Ectodermal cell (in vitro differentiated cells): Measurements from ENCODE around the gene WDR77.
A peak's percentile ranks its signal among the peaks of the same experiment; 100 is the strongest.

ENCODE experiments used
- H3K27ac ChIP-seq: 2 replicates; pipeline ENCODE4 v1.7.0; 2013; ENCODE audit warnings: mild to moderate bottlenecking, low read depth, low read length; ENCODE audit not compliant: insufficient read depth, poor library complexity, severe bottlenecking
- H3K27me3 ChIP-seq: 2 replicates; pipeline ENCODE4 v1.7.0; 2013; ENCODE audit warnings: mild to moderate bottlenecking, low read length; ENCODE audit not compliant: insufficient read depth, control insufficient read depth, poor library complexity, severe bottlenecking
- H3K36me3 ChIP-seq: one replicate; pipeline ENCODE4 v1.7.0; 2013; ENCODE audit warnings: low read length; ENCODE audit not compliant: control insufficient read depth, insufficient read depth
- H3K4me1 ChIP-seq: one replicate; pipeline ENCODE4 v1.7.0; 2013; ENCODE audit warnings: low read length; ENCODE audit not compliant: control insufficient read depth, insufficient read depth
- H3K4me3 ChIP-seq: 2 replicates; pipeline ENCODE4 v1.7.0; 2013; ENCODE audit warnings: low read depth, low read length, control low read depth; ENCODE audit not compliant: insufficient read depth
- H3K9me3 ChIP-seq: 2 replicates; pipeline ENCODE4 v1.7.0; 2013; ENCODE audit warnings: mild to moderate bottlenecking, low read length, moderate library complexity; ENCODE audit not compliant: control insufficient read depth
- WGBS, 2 experiments: methylation state at CpG; one replicate each; pipeline ENCODE4 v1.1.7; 2013; ENCODE audit warnings: missing lambda C conversion rate in 2 of 2; 5-methylcytosine and 5-hydroxymethylcytosine counted together

The WDR77 gene

DNA sequence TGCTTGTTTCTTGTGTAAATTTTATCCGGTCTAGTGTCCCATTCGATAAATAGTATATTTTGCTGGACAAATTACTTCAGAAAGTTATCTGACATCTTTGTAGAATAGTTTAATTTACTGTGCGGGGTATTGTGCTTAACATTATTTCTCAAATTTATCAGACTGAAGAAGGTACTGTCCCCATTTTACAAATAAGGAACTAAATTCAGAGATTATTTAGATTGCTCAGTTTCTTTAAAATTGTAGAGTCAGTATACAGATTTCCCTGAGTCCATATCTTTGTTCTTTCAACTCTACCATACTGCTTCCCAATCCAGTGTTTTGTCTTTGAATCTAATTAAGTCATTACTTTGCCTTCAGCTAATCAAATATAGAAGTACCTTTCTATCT, 6.6 kb upstream of the WDR77 start:
- Histone ChIP-seq H3K27me3 (no peaks in the 10 kb centered on the region), H3K36me3 (peaks cover 24% of the 10 kb centered on the region), H3K27ac (no peak overlapping the region), H3K4me1 (peaks cover 5% of the 10 kb centered on the region), H3K4me3 (no peak overlapping the region), H3K9me3 (no peaks in the 10 kb centered on the region)
- WGBS, 2 experiments: 97% methylated on average over 3 of the region's 3 CpGs; no CpG with 5 or more reads in 1 of the 2 experiments

DNA sequence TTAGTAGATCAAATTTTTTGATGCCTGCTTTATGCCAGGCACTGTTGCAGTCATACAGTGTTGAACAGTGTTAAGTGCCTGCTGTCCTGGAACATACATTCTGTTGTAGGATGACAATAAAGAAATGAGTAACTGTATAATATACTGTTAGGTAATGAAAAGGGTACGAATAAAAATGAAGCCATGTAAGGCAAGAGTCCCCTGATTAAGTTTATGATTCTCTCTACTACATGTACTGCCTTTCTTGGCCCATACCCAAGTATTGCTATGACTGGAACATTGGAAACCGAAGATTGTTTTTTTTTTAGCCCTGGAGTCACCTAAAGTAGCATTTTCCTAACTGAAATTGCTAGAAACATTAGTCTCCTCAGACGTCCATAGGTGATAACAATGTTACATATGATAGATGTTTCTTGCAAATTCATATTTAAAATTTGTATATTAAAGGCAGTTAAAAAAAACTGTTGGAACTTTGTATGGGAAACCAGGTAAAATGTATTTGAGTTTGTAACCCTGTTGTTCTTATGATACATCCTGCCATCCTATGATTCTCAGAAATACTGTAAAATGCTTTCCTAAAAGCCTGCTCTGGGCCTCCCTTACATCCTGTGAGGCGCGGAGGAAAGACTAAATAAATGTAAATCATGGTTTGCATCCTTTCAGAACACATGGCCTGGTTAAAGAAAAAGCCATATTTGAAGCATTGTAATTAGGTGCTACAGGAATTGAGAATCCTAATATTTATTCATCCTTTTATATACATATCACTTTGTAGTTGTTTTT, 6.0 kb upstream of the WDR77 start:
- Histone ChIP-seq H3K9me3 (no peaks in the 10 kb centered on the region), H3K36me3 (peaks cover 24% of the 10 kb centered on the region), H3K4me3 (no peak overlapping the region), H3K27me3 (no peaks in the 10 kb centered on the region), H3K27ac (no peak overlapping the region), H3K4me1 (peaks cover 10% of the 10 kb centered on the region)
- WGBS, 2 experiments: 89 to 95% methylated on average over 4 to 5 of the region's 5 CpGs

DNA sequence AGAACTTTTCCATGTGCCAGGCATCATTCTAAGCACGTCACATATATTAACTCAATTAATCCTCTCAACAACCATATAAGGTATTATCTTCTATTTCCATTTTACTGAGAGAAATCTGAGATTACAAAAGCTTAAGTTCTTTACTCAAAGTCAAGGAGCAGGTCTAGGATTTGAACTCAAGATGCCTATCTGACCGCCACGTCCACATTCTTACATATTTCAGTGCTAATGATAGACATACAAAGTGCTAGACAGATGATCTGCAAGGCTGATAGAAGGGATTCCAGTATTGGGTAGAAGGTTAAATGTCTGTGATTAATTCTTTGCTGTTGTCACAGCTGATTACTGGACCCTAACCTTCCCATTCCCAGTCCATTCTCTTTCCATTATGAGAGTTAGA, 4.7 kb upstream of the WDR77 start:
- no peaks in the 10 kb centered on the region for H3K27me3 ChIP-seq
- peaks cover 13% of the 10 kb centered on the region for H3K36me3 ChIP-seq
- H3K9me3 ChIP-seq: no peaks in the 10 kb centered on the region
- H3K4me1 ChIP-seq: peaks cover 10% of the 10 kb centered on the region
- no peak overlapping the region for H3K4me3 ChIP-seq
- 99 to 100% methylated on average over 1 to 3 of the region's 3 CpGs for WGBS, 2 experiments
- H3K27ac ChIP-seq: no peak overlapping the region

DNA sequence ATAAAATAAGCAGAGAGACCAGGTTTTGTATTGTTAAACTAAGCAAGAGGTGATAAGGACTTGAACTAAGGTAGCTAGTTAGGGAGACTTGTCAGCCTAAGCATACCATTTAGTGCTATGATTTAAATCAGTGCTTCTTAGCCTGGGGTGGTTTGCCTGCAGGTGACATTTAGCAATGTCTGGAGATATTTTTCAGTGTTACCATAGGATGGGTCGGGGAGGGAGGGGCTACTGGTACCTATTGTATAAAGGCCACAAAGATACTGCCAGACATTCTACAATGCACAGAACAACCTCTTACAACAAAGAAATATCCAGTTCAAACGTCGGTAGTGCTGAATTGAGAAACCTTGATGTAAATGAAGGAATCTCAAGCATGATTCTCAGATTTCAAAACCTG, 3.5 kb upstream of the WDR77 start:
- Histone ChIP-seq H3K36me3 (peaks cover 4% of the 10 kb centered on the region), H3K27ac (no peak overlapping the region), H3K4me3 (no peak overlapping the region), H3K4me1 (peaks cover 10% of the 10 kb centered on the region), H3K9me3 (no peaks in the 10 kb centered on the region), H3K27me3 (no peaks in the 10 kb centered on the region)
- WGBS, 2 experiments: 89 to 92% methylated on average over 2 to 3 of the region's 3 CpGs

DNA sequence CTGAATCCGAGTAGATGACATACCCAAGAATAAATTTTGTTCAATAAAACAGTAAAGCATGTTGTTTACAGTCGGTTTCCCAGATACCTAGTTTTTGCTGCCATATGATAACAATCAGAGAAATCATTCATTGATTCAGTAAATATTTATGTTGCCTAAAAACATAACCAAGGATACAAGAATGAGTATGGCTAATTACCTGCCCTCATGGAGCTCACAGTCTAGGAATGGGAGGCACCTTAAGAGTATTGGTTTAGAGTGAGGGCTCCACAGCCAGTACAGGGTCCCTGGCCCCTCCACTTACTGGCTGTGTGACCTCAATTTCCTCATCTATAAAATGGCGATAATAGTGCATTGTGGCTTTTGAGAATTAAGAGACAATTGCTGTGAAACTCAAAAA, 1.1 kb upstream of the WDR77 start:
- Histone ChIP-seq H3K36me3 (peaks cover 12% of the 10 kb centered on the region), H3K9me3 (no peaks in the 10 kb centered on the region), H3K27me3 (no peaks in the 10 kb centered on the region), H3K4me3 (peak overlapping the region; percentile 97), H3K4me1 (peaks cover 10% of the 10 kb centered on the region), H3K27ac (no peak overlapping the region)
- WGBS, 2 experiments: 62 to 67% methylated on average over 2 to 3 of the region's 3 CpGs

DNA sequence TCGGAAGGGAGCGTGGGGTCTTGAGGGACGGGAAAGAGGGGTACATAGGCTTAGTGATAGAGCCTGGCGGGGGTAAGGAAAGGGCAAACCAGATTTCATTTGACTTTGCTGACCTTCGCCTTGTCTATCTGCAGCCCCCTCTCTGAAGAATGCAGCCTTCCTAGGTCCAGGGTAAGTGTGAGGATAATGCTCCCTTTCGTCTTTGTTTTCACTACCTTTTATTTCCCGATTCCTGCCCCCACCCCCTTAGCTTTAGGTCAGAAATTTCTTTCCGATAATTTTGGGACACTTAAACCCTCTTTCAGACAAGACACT, 604 bp upstream of the WDR77 start:
- 0% methylated on average over 8 of the region's 8 CpGs for WGBS, 2 experiments
- peaks cover 17% of the 10 kb centered on the region for H3K36me3 ChIP-seq
- peak overlapping the region; percentile 97 for H3K4me3 ChIP-seq
- H3K27me3 ChIP-seq: no peaks in the 10 kb centered on the region
- no peaks in the 10 kb centered on the region for H3K9me3 ChIP-seq
- H3K4me1 ChIP-seq: peaks cover 10% of the 10 kb centered on the region
- H3K27ac ChIP-seq: peak overlapping the region; percentile 50

DNA sequence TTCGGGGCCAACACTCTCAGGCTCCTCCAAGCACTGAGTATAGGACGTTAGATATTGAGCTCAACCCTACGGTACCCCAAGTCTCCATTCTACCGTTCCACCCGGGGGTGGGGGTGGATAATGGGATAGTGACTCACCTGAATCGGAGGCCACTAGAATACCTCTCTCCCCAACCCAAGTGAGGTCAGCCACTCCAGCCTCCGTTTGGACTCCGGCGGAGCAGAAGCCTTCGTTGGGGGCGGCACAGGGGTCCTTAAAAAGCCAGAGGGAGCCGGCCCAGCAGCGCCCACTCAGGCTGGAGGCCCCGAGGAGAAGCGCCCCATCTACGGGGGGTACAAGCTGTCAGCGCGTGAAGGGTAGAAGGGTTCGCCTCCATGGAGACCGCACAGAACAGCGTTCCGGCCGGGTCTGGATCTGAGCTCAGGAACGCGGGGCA, 556 bp downstream of the WDR77 start:
- Histone ChIP-seq H3K4me1 (peaks cover 10% of the 10 kb centered on the region), H3K4me3 (peak overlapping the region; percentile 97), H3K27me3 (no peaks in the 10 kb centered on the region), H3K36me3 (peaks cover 23% of the 10 kb centered on the region), H3K9me3 (no peaks in the 10 kb centered on the region), H3K27ac (no peak overlapping the region)
- WGBS, 2 experiments: 0 to 1% methylated on average over 23 to 25 of the region's 25 CpGs

DNA sequence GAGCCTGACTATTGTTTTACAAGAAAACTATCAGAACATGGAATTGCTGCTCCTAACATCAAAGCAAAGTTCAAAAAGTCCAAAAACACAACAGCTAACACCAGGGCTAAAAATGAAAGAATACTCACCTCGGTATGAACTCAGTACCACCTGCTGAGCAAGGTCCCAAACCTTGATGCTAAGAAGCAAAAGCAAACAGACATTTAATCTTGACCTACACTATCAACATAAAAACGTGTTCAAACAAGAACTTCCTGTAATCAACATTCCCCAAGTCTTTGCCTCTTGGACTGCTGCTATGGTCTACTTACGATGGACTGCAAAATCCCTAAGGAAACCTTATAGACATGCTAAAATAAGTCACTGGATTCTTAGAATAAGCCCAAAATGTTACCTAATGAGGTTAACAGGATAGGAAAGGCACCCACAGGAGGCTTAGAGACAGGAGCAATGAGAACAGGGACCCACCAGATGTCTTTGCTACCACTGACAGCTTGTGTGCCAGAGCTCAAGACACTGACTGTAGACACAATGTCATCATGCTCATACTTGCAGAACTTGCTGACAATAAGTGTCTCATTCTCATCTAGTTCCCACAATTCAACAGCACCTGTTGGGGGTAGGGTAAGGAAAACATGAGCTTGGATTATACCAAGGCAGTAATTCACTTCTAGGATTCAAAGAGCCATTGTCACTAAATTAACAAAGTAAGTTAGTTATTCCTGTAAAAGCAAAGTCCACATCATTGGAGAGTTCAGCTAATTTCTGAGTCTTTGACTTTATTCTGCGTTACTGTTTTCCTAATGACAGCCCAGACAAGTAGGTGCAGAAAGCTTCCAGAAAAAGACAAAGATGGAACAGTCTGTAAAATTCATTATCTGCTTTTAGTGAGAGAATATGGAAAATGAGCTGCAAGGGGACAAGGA, 1.8 kb downstream of the WDR77 start:
- H3K4me1 ChIP-seq: peaks cover 10% of the 10 kb centered on the region
- H3K27me3 ChIP-seq: no peaks in the 10 kb centered on the region
- no peaks in the 10 kb centered on the region for H3K9me3 ChIP-seq
- H3K36me3 ChIP-seq: peaks cover 23% of the 10 kb centered on the region
- peak overlapping the region; percentile 97 for H3K4me3 ChIP-seq
- no peak overlapping the region for H3K27ac ChIP-seq
- WGBS, 2 experiments: 91% methylated on average over 4 of the region's 4 CpGs

DNA sequence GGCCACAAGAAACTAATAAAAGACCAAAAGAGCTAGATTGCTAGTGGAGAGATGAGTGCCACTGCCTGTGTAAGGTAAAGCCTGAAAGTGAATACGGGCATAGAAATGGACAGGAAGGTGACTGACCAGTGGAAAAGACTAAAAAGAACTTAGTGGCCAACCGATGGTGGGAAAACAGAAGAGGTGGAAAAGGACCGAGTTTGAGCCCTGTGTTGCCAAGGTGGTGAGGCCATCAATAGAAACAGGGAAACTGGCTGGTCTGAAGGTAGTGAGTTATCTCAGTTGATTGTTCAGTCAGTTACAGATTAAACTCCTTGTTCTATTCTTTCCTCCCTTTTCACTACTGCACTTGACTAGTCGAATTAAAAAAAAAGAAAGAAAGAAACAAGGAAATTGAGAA, 2.5 kb downstream of the WDR77 start:
- Histone ChIP-seq H3K36me3 (peaks cover 29% of the 10 kb centered on the region), H3K9me3 (no peaks in the 10 kb centered on the region), H3K27ac (no peak overlapping the region), H3K4me1 (peaks cover 10% of the 10 kb centered on the region), H3K4me3 (no peak overlapping the region), H3K27me3 (no peaks in the 10 kb centered on the region)
- 94 to 95% methylated on average over 3 to 4 of the region's 4 CpGs for WGBS, 2 experiments

DNA sequence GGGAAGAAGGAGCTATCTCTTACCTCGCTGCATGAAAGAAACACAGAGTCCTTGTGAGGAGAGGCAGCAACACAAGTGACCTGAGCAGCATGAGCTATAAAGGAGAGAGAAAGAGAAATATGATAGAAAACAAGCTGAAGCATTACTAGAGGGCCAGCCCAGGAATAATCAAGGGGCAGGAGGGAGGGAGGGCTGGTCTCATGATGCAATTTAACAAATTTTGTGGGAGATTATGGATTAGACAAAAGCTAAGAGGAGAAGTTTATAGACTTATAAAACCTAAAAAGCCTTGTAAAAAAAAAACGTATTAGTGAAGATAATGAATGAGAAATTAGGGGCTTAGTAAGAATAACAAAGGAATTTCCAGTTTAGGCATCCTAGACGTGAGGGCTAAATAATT, 5.0 kb downstream of the WDR77 start:
- Histone ChIP-seq H3K27me3 (no peaks in the 10 kb centered on the region), H3K4me3 (no peak overlapping the region), H3K36me3 (peaks cover 43% of the 10 kb centered on the region), H3K4me1 (no peaks in the 10 kb centered on the region), H3K9me3 (no peaks in the 10 kb centered on the region), H3K27ac (no peak overlapping the region)
- WGBS, 2 experiments: 88 to 100% methylated on average over 3 of the region's 3 CpGs
